GM23248 (cell line): ENCODE data around the gene AQP9.

Source experiments
- EZH2 ChIP-seq: fragments of 200-600 bp; sonication (generic); IDR thresholded peaks from 2 replicates; pipeline ENCODE4 v1.6.1; 2018; ENCODE audit warnings: antibody characterized with exemption, mild to moderate bottlenecking; ENCODE audit not compliant: insufficient read depth, poor library complexity, severe bottlenecking
- EZH2phosphoT487 ChIP-seq: fragments of 200-600 bp; sonication (generic); IDR thresholded peaks from 2 replicates; pipeline ENCODE4 v1.6.1; 2018; ENCODE audit warnings: antibody characterized with exemption, moderate library complexity, mild to moderate bottlenecking, low read depth; ENCODE audit not compliant: insufficient read depth

GRCh38 chr15:58167095-58167691 lies 29.0 kb downstream of the AQP9 start:
- TF ChIP-seq EZH2: no peak
- TF ChIP-seq EZH2phosphoT487: no peak
